T-helper 2 cell treated with Interferon-gamma antibody and Interleukin-4, amounts not matched to agents 100 ng/mL and 5 ng/mL, for 36 hours (primary cell): ENCODE data around the gene PRDM1. TPM values are rescaled to one million over a fixed set of nuclear protein-coding genes. Genes with fewer than 3 reads are reported as not detected.
"Not testable (repeated sequence)": the region's sequence is repeated elsewhere in the genome, so short reads cannot be mapped to it uniquely, and the experiment has no call there.

Source experiments
- intact Hi-C: fragments of 100-400 bp; cut with micrococcal nuclease; formaldehyde crosslinking; loops from one replicate; pipeline ENCODE4 v1.15.1; 2023
- total RNA-seq: library from RNA; stranded (reverse); gene quantifications from 2 replicates; pipeline ENCODE4 v1.2.3, GENCODE V29; 2022

The PRDM1 gene
- total RNA-seq, 1 donor from 2014 or later = 56.8 TPM

DNA sequence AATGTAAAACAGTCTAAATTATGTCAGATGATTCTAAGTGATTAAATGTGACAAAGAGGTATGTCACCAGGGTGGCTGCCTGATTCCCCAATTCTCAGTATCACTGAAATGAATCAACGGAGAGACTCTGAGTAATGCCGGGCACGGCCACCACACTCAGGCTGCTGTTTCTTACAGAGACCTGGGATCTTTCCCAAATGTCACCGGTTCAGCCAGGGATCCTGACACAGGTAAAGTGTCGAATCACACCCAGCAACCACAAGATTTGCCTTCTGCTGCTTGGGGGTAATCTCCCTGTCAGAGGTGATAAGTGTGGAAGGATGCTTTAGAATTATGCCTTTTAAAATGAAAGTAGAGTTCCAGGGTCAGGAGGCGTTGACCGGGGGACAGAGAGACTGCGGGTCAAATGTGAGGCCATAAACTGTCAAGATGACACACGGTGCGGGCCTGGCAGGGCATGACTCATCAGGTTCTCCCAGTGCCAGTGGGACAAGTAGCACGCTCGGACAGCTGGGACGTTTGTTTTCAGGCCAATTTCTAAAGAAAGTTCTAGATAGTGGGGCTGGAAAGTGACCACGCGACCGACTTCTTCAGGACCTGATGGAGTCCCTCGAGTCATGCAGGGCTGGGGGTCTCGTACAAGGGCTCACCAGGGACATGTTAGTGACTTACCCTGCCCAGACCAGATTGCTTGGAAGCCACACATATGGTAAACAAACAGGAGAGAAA is 48.9 kb downstream of the PRDM1 start:
- intact Hi-C loops = no loop called here

DNA sequence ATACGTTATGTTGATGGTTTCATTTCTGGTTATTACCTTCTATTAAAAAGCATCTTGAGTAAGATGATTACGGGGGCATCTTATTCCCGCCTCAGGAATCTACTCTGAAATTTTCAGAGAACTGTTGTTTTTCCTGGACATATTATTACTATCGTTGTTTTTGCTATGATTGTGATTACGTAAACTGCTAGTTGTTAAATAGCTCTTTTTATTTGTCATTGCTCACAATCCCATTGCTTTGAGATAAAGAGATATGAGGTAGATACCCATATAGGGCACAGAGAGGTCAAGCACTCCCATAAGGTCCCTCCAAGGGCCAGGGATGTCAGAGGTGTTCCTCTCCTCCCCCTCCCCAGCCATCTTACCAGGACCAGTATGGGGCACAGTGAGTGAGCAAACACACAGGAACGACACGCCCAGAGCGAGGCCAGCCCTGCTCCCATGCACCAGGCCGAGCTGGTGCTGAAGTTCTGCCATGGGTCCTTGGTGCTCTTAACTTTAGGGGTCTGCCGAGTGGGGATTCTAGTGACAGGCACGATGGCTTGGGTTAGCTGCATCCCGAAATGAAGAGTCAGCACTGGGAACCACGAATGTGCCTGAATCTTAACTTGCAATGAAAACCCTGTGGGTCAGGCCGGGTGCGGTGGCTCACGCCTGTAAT is 49.9 kb downstream of the PRDM1 start:
- intact Hi-C loops = no loop called here

DNA sequence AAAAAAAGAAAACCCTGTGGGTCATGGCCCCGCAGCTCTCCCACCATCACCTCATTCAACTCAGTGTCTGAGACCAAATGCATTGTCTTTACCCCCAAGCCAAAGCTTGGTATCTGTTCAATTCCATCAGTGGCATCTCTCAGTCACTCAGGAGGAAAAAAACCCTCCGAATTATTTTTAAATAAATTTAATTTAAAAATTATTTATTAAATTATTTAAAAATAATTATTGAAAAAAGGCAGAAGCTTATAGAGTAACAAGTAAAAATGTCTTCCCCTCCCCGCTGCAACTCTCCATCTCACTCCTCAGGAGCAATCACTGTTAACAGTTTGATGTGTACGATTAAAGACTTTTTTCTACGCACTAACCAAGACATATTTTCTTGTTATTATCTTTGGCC is 50.7 kb downstream of the PRDM1 start:
- intact Hi-C loops = no loop called here

DNA sequence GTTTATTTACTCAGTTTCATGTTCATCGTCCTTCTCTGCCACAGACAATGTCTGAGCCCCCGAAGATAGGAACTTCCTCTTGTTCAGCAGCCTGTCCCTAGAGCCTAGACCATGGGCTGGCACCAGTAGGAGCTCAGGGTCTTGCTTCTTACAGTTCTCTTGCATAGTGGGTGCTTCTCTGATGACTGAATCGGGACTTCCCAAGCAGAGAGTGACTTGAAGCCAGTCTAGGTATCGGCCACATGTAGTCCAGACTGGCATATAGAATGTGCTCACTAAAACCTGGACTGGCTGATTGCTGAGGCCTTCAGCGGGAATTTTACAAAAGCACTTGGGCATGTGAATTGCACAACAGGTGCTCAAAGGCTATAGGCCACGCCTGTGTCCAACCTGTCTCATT is 52.0 kb downstream of the PRDM1 start:
- intact Hi-C loops = no loop called here

DNA sequence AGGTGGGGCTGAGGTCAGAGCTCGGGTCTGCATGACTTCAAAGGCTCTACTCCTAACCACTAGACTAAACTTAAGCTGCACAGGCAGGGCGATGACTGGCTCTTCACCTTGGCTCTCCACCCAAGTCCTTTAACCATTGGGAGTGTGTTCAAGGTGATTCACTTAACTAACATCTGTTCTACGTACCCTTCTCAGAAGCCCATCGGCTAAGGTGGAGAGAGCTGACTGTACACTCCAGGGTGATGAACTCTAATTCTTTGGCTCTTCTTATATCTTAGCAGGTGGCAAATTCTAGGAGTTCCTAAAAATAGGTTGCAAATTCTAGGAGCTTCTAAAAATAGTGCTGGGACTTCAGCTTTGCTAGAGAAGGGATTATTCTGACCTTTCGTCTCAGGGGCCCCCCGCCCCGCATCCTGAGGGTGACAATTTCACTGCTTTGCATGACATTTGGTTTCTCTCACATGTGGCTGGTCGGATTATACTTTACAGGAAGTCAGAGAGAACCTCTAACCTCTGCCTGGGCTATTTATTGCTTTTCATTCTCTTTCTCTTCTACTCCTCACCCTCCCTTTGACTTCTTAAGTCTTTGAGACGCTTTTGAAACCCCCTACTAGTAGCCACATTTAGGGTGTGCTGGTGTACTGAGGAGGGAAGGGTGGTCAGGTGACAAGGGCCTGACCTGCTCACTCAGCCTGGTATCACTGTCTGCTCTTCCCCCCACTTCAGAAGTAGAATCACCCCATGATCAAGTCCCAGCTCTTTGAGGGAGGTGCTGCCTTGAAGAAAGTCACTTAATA is 55.5 kb downstream of the PRDM1 start:
- intact Hi-C loops = loop anchor here (1.0 kb wide), 3 partner anchors 23 to 43 kb away; no protein-coding TSS in a partner anchor

DNA sequence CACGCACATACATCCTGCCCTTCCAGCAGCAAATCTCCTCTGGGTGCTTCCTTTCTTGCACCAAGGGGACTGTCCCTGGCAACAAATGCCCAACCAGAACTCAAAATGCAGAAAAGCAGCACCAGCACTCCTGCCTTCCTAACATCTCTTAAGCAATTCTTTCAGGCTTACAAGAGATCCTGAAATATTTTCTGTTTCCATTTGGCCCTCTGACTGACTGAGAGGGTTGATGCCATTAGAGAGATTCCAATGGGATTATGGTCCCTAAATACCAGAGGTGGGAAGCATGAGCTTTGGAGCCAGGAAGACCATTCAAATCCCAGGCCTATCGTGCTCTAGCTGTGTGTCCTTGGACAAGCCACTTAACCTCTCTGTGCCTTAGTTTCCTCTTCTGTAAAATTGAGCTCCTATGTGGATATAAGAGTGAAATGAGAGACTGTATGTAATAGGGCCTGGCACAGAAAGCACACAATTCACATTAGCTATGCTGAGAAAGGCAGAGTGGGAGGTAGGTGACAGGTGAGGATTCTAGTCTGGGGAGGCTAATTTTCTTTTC is 56.8 kb downstream of the PRDM1 start:
- intact Hi-C loops = no loop called here

DNA sequence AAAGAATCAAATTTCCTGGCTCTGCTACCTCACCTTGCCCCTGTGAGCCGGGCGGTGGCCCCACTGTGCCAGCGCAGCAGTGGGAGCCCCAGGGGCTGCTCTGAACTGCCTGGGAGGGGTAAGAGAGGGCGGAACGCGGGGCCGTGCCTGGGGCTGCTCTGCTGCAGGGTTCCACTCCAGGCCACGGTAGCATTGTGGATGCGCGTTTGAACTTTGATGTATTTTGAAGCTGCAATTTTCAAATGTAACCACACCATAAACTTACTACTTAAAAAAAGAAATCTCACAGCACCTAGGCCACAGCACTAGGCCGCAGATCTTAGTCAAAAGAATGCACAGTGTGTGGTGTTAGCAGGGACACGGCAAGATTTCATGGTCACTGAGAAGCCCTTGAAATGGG is 57.5 kb downstream of the PRDM1 start:
- intact Hi-C loops = no loop called here

DNA sequence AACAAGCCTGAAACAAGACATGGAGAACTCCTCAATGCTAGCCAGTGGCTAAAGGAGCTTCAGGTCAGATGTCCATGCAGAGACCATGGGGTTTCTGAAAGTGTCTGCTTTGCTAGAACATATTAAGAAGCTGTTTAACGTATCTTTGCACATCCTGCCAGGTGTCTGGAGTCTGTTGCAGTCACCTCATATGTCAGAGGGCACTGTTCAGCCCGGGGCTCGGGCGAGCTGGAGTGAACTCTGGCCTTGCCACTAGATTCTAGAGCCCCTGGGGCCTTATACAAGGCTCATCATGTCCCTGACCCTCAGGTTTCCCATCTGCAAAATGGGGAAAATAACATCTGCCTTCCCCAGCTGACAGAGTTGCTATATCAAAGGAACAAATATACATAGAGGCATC is 59.0 kb downstream of the PRDM1 start:
- intact Hi-C loops = no loop called here

DNA sequence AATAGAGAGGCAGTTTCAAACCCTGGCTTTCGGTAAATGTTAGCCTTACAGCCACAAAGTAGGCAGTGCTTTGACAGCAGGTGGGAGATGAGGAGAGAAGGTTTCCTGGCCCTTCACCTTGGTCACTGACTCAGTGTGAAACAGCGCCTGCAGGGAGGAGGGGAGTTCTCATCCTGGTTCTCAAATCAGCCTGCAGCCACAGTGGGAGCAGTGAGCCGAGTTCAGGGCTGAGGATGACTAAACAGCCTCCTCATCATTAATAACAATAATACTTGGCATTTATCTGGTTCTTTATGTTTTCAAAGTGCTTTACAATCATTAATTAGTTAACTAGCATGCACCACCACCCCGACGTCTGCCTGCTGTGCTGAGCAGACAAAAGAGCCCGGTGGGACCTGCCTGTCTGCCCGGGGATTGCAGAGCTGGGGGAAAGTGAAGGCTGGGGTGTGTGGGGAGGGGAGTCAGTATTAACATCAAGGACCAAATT is 59.6 kb downstream of the PRDM1 start:
- intact Hi-C loops = no loop called here

DNA sequence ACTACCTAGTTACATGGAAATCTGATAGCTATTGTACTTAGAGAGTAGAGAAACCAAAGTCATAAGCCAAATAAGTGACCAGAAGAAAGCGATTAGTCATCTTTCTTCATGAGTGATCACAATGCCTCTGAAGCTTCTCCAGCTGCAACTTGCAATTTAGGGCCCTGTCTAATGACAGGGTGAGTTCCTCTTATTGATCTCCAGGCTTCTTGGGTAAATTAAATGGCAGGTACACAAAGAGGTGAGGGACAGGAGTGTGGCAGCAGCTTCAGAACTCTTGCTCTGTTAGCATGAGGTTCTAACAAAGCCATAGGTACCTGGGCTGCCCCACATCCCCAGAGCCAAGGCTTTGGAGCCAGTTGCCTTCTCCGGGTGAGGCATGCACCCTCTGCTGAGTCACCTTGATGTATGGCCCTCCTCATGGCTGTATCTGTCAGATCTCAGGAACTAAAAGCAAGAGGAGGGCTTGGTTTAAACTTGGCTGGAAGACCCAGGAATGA is 60.8 kb downstream of the PRDM1 start:
- intact Hi-C loops = no loop called here

DNA sequence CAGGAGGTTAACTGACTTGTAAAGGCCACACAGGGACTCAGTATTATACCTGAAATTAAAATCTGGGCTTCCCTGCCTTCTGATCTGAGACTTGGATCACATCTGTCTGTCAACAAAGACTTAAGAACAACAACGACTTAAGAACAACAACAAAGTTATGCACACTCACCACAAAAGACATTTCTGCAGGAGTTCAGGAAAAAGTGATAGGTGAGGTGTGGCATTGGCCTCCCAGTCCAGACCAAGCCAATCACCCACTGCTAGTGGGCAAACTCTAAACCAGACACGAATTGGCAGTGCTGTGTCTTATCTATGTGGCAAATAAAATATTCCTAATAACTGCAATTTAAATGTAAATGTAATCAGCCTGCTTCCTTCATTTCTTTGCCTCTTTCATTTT is 61.3 kb downstream of the PRDM1 start:
- intact Hi-C loops = no loop called here

DNA sequence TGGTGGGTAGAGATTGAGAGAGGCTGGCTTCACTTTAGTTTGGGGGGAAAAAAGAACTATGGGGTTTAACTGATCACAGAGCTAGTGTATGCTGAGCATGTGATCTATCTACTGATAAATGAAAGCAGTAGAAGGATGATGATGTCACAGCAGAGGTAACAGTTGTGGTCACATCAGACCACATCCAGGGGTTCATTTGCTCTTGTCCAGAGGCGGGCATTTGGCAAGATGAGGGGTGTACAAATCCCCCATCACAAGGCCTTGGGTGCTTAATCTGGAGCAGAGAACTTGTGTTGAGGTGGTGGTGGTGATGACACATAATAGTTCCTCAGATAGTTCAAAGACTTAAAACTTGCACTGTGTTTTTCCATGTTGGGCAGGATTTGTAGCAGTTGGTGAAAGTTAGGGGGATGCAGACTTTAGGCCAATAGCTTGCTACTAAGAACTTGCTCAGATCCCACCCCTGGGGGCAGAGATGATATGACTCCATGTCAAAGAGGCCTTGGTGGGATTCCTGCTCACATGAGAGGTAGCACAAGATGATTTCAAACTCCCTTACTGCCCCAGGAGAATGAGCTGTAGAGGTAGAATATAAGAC is 63.4 kb downstream of the PRDM1 start:
- intact Hi-C loops = loop anchor here (1.0 kb wide), 1 partner anchor 15 kb away; no protein-coding TSS in a partner anchor

DNA sequence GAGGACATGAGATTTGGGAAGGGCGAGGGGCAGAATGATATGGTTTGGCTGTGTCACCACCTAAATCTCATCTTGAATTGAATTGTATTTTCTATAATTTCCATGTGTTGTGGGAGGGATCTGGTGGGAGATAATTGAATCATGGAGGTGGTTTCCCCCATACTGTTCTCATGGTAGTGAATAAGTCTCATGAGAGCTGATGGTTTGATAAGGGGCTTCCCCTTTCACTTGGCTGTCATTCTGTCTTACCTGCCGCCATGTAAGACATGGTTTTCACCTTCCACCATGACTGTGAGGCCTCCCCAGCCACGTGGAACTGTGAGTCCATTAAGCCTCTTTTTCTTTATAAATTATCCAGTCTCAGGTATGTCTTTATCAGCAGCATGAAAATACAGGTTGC is 66.3 kb downstream of the PRDM1 start:
- intact Hi-C loops = not testable (repeated sequence)

DNA sequence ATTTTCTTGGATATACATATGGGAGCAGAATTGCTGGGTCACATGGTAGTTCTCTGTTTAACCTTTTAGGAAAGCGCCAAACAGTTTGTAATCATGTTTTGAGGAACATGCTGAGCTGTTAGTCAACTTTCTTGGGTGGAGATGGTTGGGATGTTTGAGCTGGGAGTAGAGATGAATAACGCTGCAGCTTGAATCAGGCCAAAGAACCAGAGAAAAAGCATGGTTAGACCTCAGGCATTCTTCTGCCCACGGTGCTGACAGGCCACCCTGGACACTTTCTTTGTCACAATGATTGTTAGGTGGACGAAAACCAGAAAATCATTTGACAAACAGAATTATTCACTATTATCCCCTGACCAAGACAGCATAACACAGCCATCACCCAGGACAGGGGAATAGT is 66.8 kb downstream of the PRDM1 start:
- intact Hi-C loops = no loop called here

DNA sequence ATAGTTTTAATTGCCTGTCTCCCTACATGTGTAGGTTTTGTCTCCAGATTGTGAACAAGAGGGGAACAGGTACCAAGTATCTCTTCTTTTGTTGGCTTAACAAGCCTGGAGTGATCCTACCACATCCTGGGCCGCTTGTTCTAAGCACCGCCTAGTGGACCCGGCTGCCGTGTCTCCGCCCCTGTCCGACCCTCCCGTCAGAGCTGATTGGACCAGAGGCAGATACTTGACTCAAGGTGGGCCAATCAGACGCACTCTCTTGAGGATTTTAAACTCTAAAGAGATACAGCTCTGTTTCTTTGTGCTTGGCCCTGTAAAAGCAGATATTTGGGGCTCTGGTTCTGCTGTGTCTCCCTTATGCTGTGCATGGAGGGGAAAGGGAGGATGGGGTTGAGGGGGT is 68.2 kb downstream of the PRDM1 start:
- intact Hi-C loops = no loop called here

DNA sequence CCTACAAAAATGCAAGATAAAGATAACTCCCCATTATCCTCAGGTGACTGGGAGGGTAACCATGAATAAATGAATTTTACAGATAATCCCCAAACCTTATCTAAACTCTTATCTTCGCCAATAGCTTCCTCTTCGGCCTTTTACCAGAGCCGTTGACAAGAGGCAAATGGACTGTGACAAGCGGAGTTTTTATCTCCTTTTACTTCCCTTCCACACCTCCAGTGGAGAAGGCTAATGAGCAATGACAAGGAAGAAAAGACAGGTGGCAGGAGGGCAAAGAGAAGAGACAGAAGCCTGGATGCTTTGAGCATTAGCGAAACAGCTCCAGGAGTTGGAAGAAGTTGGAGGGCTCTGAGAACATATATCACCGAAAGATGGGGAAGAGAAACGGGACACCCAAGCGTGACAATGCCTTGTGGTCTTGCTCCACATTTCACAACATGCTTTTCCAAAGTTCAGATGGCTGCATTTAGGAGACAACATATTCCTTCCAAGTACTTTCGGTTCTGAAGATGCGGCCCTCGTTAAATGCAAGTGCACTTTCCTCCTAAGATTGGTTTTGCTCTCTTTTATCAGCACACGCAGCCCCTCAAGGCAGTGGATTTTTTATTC is 69.2 kb downstream of the PRDM1 start:
- intact Hi-C loops = no loop called here

DNA sequence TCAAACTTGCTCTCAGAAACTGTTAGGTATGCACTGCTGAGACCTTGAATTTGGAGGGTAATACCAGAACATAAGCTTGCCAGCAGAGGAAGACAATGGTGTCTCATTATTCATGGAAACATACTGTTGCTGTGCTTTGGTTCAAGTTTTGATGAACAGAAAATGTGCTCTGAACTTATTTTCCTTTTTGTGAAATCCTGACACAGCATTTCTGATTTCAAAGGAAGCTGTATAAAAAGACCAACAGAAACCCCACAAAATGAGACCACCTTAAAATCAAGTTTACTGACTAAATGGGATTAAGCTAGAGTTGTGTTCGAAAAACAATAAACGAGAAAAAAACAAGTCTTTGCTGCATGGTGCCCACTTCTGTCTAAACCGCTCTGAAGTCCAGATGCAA is 70.3 kb downstream of the PRDM1 start:
- intact Hi-C loops = no loop called here

DNA sequence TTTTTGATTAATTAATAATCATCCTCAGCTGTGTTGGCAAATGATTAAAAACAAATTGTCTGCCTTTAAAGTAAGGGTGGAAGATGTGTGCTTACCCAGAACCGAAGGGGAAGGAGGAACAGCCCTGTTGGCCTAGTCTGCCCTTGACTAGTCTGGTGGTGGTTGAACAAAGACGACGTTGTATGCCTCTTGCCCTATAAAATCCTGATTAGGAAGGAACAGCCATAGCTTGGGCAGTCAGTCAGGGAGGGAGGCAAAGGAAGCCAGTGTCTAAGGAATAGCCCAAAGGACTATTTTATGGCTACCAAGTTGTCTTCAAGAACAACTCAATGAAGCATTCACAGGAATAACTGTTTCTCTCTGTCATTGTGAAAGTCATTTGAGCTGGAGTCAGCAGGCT is 70.7 kb downstream of the PRDM1 start:
- intact Hi-C loops = no loop called here

DNA sequence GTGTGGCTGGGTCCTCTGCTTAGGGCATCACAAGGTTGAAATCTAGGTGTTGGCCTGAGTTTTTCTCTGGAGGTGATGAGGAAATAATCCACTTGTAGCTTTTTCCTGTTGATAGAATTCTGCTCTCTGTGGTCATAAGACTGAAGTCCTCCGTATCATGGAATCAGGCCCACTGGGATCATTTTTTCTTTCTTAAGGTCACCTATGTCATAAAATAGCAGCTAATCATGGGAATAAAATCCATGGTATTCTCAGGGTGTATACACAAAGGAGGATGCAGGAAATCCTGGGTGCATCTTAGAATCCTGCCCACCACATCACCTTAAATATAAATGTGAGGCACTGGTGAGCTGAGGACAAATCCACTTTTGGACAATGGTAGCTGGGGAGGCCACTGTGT is 72.7 kb downstream of the PRDM1 start:
- intact Hi-C loops = no loop called here
